Loucy (cell line): ENCODE data around the gene SCNN1B.

Experiments
- H2AFZ ChIP-seq: fragments of 200-600 bp; sonication (generic); 2 replicates; pipeline ENCODE4 v1.6.0; 2016; ENCODE audit warnings: antibody characterized with exemption, mild to moderate bottlenecking, low read length, moderate library complexity
- H3F3A ChIP-seq: fragments of 200-600 bp; 2 replicates; pipeline ENCODE4 v1.6.0; 2016; ENCODE audit warnings: antibody characterized with exemption, low read depth, mild to moderate bottlenecking
- H3K27me3 ChIP-seq: fragments of 200-600 bp; sonication (generic); 2 replicates; pipeline ENCODE4 v1.6.1; 2014; ENCODE audit warnings: low read length, mild to moderate bottlenecking; ENCODE audit not compliant: insufficient read depth, poor library complexity, severe bottlenecking
- H3K36me3 ChIP-seq: fragments of 200-600 bp; sonication (generic); 2 replicates; pipeline ENCODE4 v1.6.1; 2016; ENCODE audit warnings: low read length; ENCODE audit not compliant: insufficient read depth
- H3K4me1 ChIP-seq: fragments of 200-600 bp; sonication (generic); 2 replicates; pipeline ENCODE4 v1.5.1; 2014; ENCODE audit warnings: low read length, mild to moderate bottlenecking; ENCODE audit not compliant: insufficient read depth, poor library complexity, severe bottlenecking
- H3K4me2 ChIP-seq: fragments of 200-600 bp; sonication (generic); 2 replicates; pipeline ENCODE4 v1.6.0; 2014; ENCODE audit warnings: antibody characterized with exemption, low read length, low read depth, mild to moderate bottlenecking; ENCODE audit not compliant: poor library complexity, severe bottlenecking
- H3K4me3 ChIP-seq: fragments of 200-600 bp; sonication (generic); 2 replicates; pipeline ENCODE4 v1.5.1; 2014; ENCODE audit warnings: low read length, mild to moderate bottlenecking, mixed read lengths; ENCODE audit not compliant: poor library complexity, severe bottlenecking
- H3K79me2 ChIP-seq: fragments of 200-600 bp; sonication (generic); 2 replicates; pipeline ENCODE4 v1.6.1; 2014; ENCODE audit warnings: low read length; ENCODE audit not compliant: insufficient read depth
- H3K9ac ChIP-seq: fragments of 200-600 bp; sonication (generic); 2 replicates; pipeline ENCODE4 v1.6.0; 2014; ENCODE audit warnings: mild to moderate bottlenecking, low read depth, low read length, moderate library complexity; ENCODE audit not compliant: poor library complexity, severe bottlenecking
- H3K9me2 ChIP-seq: fragments of 200-600 bp; sonication (generic); replicated peaks from 2 replicates; pipeline ENCODE4 v1.6.1; 2016; ENCODE audit warnings: low read depth, low read length, mixed read lengths
- H3K9me3 ChIP-seq: fragments of 200-600 bp; sonication (generic); 2 replicates; pipeline ENCODE4 v1.6.1; 2014; ENCODE audit warnings: mild to moderate bottlenecking, antibody characterized with exemption, low read length, low read depth; ENCODE audit not compliant: insufficient read depth
- H4K20me1 ChIP-seq: fragments of 200-600 bp; sonication (generic); 2 replicates; pipeline ENCODE4 v1.6.0; 2014; ENCODE audit warnings: antibody characterized with exemption, low read length, mild to moderate bottlenecking; ENCODE audit not compliant: insufficient read depth, poor library complexity, severe bottlenecking
- CTCF ChIP-seq: fragments of 200-600 bp; sonication (generic); conservative IDR thresholded peaks from 2 replicates; pipeline ENCODE4 v1.5.1; 2014; ENCODE audit warnings: mild to moderate bottlenecking, antibody characterized with exemption, low read length
- EZH2phosphoT487 ChIP-seq: fragments of 200-600 bp; IDR thresholded peaks from 2 replicates; pipeline ENCODE4 v1.6.1; 2018; ENCODE audit warnings: antibody characterized with exemption, mild to moderate bottlenecking, moderate library complexity, borderline replicate concordance

The SCNN1B gene

DNA sequence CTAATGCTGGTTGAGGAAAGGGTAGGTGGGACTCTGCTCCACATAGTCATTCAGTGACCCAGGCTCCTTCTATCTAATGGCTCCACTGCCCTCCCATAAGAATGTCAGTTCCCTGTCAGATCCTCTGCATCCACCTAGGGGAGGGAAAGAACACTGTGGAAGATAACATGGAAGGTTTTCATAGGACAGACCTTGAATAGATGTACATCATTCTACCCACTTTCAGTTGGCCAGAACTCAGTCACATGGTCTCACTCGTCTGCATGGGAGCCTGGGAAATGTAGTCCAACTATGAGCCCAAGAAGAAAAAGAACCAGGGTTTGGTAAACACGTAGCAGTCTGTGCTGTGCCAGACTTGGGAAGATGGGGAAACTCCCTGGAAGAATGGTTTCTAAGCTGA, 27.1 kb upstream of the SCNN1B start:
- Histone ChIP-seq H3K36me3 (no peaks in the 10 kb centered on the region), H3F3A (no peaks in the 10 kb centered on the region), H3K4me1 (no peaks in the 10 kb centered on the region), H3K79me2 (no peaks in the 10 kb centered on the region), H3K9me2 (no peaks in the 10 kb centered on the region), H3K9ac (no peak overlapping the region), H3K27me3 (no peaks in the 10 kb centered on the region), H3K9me3 (no peaks in the 10 kb centered on the region), H3K4me2 (no peak overlapping the region), H2AFZ (no peak overlapping the region), H3K4me3 (no peak overlapping the region), H4K20me1 (no peaks in the 10 kb centered on the region)
- TF ChIP-seq EZH2phosphoT487, result no peak
- TF ChIP-seq CTCF, result no peak

- Histone ChIP-seq H3F3A (no peaks in the 10 kb centered on the region), H3K4me3 (no peak overlapping the region), H3K36me3 (no peaks in the 10 kb centered on the region), H3K79me2 (no peaks in the 10 kb centered on the region), H3K9me2 (no peaks in the 10 kb centered on the region), H3K9ac (no peak overlapping the region), H2AFZ (no peak overlapping the region), H4K20me1 (no peaks in the 10 kb centered on the region), H3K4me1 (no peaks in the 10 kb centered on the region), H3K27me3 (no peaks in the 10 kb centered on the region), H3K9me3 (no peaks in the 10 kb centered on the region), H3K4me2 (no peak overlapping the region)
- TF ChIP-seq EZH2phosphoT487, result no peak
- TF ChIP-seq CTCF, result no peak
Measured at GRCh38 chr16:23276821-23277220, 25.3 kb upstream of the SCNN1B start.

- Histone ChIP-seq H4K20me1 (no peaks in the 10 kb centered on the region), H3K9ac (no peak overlapping the region), H3K9me2 (no peaks in the 10 kb centered on the region), H2AFZ (no peak overlapping the region), H3K79me2 (no peaks in the 10 kb centered on the region), H3K4me1 (no peaks in the 10 kb centered on the region), H3K4me3 (no peak overlapping the region), H3K9me3 (no peaks in the 10 kb centered on the region), H3K36me3 (no peaks in the 10 kb centered on the region), H3K4me2 (no peak overlapping the region), H3F3A (no peaks in the 10 kb centered on the region), H3K27me3 (no peaks in the 10 kb centered on the region)
- TF ChIP-seq CTCF (no peak), EZH2phosphoT487 (no peak)
Measured at GRCh38 chr16:23278031-23278430, 24.1 kb upstream of the SCNN1B start.
